Endothelial cell of umbilical vein (primary cell): ENCODE data around the gene DUS1L. TPM values are rescaled to one million over a fixed set of nuclear protein-coding genes. Genes with fewer than 3 reads are reported as not detected.

ENCODE experiments used
- BruUV-seq: library from RNA; stranded (reverse); fragments of 400-500 nt; replicated peaks from 2 replicates; lab custom pipeline; 2021; lab: Mats Ljungman, UMichigan
- CTCF ChIA-PET: fragments of 300-600, 350-600 bp; sonication (Branson Sonifier 250); formaldehyde crosslinking; loops from one replicate; lab custom pipeline; 2021; ENCODE audit warnings: antibody characterized with exemption, inconsistent platforms; lab: Charles Lee
- POLR2A ChIA-PET: fragments of 300-600, 350-600 bp; sonication (Branson Sonifier 250); formaldehyde crosslinking; loops from one replicate; lab custom pipeline; 2021; ENCODE audit warnings: antibody characterized with exemption, inconsistent platforms; lab: Charles Lee
- DNase-seq: peaks from one replicate; pipeline ENCODE4 v3.0.0-alpha.2; 2011; ENCODE audit warnings: low read depth, low spot score
- FAIRE-seq: peaks from 2 replicates; lab custom pipeline; 2011; peaks lifted over from hg19 to GRCh38; lab: Jason Lieb, UNC
- H2AFZ ChIP-seq: 2 replicates; pipeline ENCODE4 v1.6.0; 2012; ENCODE audit warnings: low read depth, low read length, control low read depth, inconsistent platforms
- H3K27ac ChIP-seq: 2 replicates; pipeline ENCODE4 v1.5.1; 2011; ENCODE audit warnings: low read depth, mild to moderate bottlenecking, control low read depth, low read length, moderate library complexity; ENCODE audit not compliant: insufficient read depth
- H3K27me3 ChIP-seq, 2 experiments: 2 replicates each; pipeline versions ENCODE4 v1.6.0 to v1.6.1; 2011; ENCODE audit warnings: low read length in 2 of 2, mixed read lengths in 1 of 2; ENCODE audit not compliant: control insufficient read depth in 2 of 2, insufficient read depth in 2 of 2
- H3K36me3 ChIP-seq, 2 experiments: 2 replicates in 1 of 2; 3 replicates in 1 of 2; pipeline ENCODE4 v1.5.1; 2011; ENCODE audit warnings: low read length in 2 of 2, mild to moderate bottlenecking in 1 of 2, moderate library complexity in 1 of 2; ENCODE audit not compliant: control insufficient read depth in 2 of 2, insufficient read depth in 2 of 2; ENCODE audit errors: extremely low read depth in 1 of 2
- H3K4me1 ChIP-seq: 3 replicates; pipeline ENCODE4 v1.5.1; 2011; ENCODE audit warnings: mild to moderate bottlenecking, low read length; ENCODE audit not compliant: control insufficient read depth, insufficient read depth; ENCODE audit errors: extremely low read depth
- H3K4me2 ChIP-seq: 2 replicates; pipeline ENCODE4 v1.6.1; 2011; ENCODE audit warnings: low read length, control low read depth, mixed read lengths; ENCODE audit not compliant: insufficient read depth
- H3K4me3 ChIP-seq, 3 experiments: fragments of 200-600 bp in 1 of 3; sonication (generic), shearing (Covaris generic) in 1 of 3; replicated peaks in 1 of 3; 2 replicates each; pipeline ENCODE4 v1.5.1; 2011 to 2016; ENCODE audit warnings: control low read depth in 3 of 3, low read length in 3 of 3, mild to moderate bottlenecking in 2 of 3, inconsistent platforms in 1 of 3, low read depth in 1 of 3, moderate library complexity in 1 of 3; ENCODE audit not compliant: insufficient read depth in 1 of 3
- H3K79me2 ChIP-seq: 2 replicates; pipeline ENCODE4 v1.6.0; 2012; ENCODE audit warnings: low read length, inconsistent platforms; ENCODE audit not compliant: control insufficient read depth, insufficient read depth
- H3K9ac ChIP-seq: replicated peaks from 2 replicates; pipeline ENCODE3; 2011; ENCODE audit warnings: low read length, control low read depth; ENCODE audit not compliant: insufficient read depth; ENCODE audit errors: extremely low read depth
- H3K9me1 ChIP-seq: replicated peaks from 3 replicates; pipeline ENCODE4 v1.6.0; 2011; ENCODE audit warnings: mild to moderate bottlenecking, low read length; ENCODE audit not compliant: control insufficient read depth, insufficient read depth; ENCODE audit errors: extremely low read depth
- H3K9me3 ChIP-seq: replicated peaks from 2 replicates; pipeline ENCODE4 v1.5.1; 2012; ENCODE audit warnings: low read length, inconsistent platforms; ENCODE audit not compliant: control insufficient read depth, insufficient read depth
- H4K20me1 ChIP-seq: replicated peaks from 2 replicates; pipeline ENCODE3; 2011; ENCODE audit warnings: mild to moderate bottlenecking, low read length; ENCODE audit not compliant: control insufficient read depth, insufficient read depth; ENCODE audit errors: extremely low read depth
- EZH2 ChIP-seq: IDR thresholded peaks from 2 replicates; pipeline ENCODE4 v1.6.1; 2012; ENCODE audit warnings: borderline replicate concordance, low read depth, mild to moderate bottlenecking, moderate library complexity, low read length, inconsistent platforms; ENCODE audit not compliant: severe bottlenecking
- FOS ChIP-seq: IDR thresholded peaks from 2 replicates; pipeline ENCODE4 v1.6.1; 2011; ENCODE audit warnings: mild to moderate bottlenecking, low read length, moderate library complexity, borderline replicate concordance; ENCODE audit not compliant: insufficient read depth
- GATA2 ChIP-seq: IDR thresholded peaks from 2 replicates; pipeline ENCODE4 v1.7.0; 2011; ENCODE audit warnings: low read depth, mild to moderate bottlenecking, moderate library complexity, mixed read lengths, low read length; ENCODE audit not compliant: insufficient read length, insufficient read depth
- JUN ChIP-seq: IDR thresholded peaks from 2 replicates; pipeline ENCODE4 v1.6.1; 2011; ENCODE audit warnings: borderline replicate concordance, low read depth; ENCODE audit not compliant: insufficient read length, insufficient read depth
- MYC ChIP-seq: IDR thresholded peaks from one replicate; pipeline ENCODE4 v1.6.1; 2011; ENCODE audit warnings: mild to moderate bottlenecking, low read depth, low read length
- POLR2A ChIP-seq: IDR thresholded peaks from 2 replicates; pipeline ENCODE4 v1.6.1; 2012; ENCODE audit warnings: low read depth, mild to moderate bottlenecking, control low read depth, low read length
- POLR2AphosphoS5 ChIP-seq: IDR thresholded peaks from 2 replicates; pipeline ENCODE4 v1.6.1; 2012; ENCODE audit warnings: low read depth, mild to moderate bottlenecking, control low read depth, low read length, moderate library complexity; ENCODE audit not compliant: insufficient read depth
- dilution Hi-C: fragments of 300-500 bp; cut with MboI; formaldehyde crosslinking; loops from one replicate; pipeline ENCODE4 v1.15.0; 2019; ENCODE audit warnings: low sequenced_read_pairs; ENCODE audit not compliant: extremely low pct_ligation_motif_present
- intact Hi-C: fragments of 100-400 bp; cut with micrococcal nuclease; formaldehyde crosslinking; loops from one replicate; pipeline ENCODE4 v1.10.0; 2022
- polyA plus RNA-seq, 4 experiments: library from polyadenylated mRNA; depleted of rRNA in 3 of 4; stranded (reverse) in 3 of 4; unstranded in 1 of 4; fragments of >200 nt; gene quantifications; 2 replicates each; pipeline versions ENCODE4 v1.2.1 to v1.2.3, GENCODE V29; 2011 to 2012; ENCODE audit warnings: missing spikeins in 1 of 4
- total RNA-seq: library from RNA; stranded (reverse); gene quantifications from 2 replicates; pipeline ENCODE4 v1.2.3, GENCODE V29; 2021
- TF ChIP-seq, protein P1 (sequence below), 2 donors: IDR thresholded peaks; 1 replicate in 1 of 2; 2 replicates in 1 of 2; pipeline ENCODE4 v1.5.1; 2011; ENCODE audit warnings: low read length in 2 of 2, mild to moderate bottlenecking in 2 of 2, moderate library complexity in 2 of 2, control low read depth in 1 of 2, inconsistent platforms in 1 of 2, low read depth in 1 of 2; ENCODE audit not compliant: insufficient read depth in 1 of 2; ENCODE audit errors: extremely low read depth in 1 of 2
- TF ChIP-seq, protein P2 (sequence below): IDR thresholded peaks from 2 replicates; pipeline ENCODE4 v1.6.1; 2011; ENCODE audit not compliant: insufficient read depth, insufficient read length

Gene DUS1L
- total and polyA plus RNA-seq, 2 donors (not counting 3 experiments of a cell fraction or from before 2014, with no cell fraction given), result 60.1 to 92.9 TPM

DNA sequence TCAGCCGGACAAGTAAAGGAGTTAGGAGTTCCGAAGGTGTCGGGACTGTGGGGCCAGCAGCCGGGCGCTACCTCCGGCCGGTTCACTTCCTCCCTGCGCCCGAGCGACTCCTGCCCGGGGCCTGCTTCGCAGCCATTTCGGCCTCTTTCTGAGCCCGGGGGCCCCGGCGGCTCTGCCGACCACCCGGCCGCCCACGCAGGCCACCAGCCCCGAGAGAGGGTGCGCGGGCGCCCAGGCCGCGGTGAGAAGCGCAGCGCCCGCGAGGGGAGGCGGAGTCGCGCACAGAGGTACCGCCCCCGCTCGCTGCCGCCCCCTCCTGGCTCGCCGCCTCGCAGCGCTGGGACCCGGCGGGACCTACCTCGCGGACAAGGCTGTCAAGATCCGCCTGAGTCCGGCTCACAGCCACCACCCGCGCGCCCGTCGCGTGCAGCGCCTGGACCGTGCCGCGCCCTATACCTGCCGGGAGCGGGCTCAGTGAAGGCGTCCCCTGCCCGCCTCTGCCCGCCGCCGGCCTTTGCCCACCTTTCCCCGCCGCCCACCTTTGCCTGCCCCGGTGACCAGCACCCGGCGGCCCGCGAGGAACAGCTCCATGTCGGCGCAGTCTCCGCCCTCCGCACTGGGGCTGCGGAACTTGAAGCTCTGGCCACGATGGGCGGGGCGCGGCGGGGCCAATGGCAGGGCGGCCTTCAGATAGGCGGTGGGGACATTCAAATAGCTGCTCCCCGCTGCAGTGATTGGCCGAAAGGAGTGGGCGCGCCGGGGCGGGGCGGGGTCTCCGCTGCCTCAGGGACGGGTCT is 28.3 kb downstream of the DUS1L start, which contains the start of gene DCXR:
TSS of gene DCXR (minus strand) at position 606 of the 797 bp plus-strand sequence. CDS start at position 591, 15 bp downstream.
- peak within 1 kb of the TSS; percentile 67 for H3K4me2 ChIP-seq
- TF ChIP-seq JUN (no peak), GATA2 (no peak), MYC (no peak), EZH2 (no peak), FOS (no peak), POLR2AphosphoS5 (peak; percentile 71), POLR2A (peak; percentile 80)
- TF ChIP-seq, protein P1, sequence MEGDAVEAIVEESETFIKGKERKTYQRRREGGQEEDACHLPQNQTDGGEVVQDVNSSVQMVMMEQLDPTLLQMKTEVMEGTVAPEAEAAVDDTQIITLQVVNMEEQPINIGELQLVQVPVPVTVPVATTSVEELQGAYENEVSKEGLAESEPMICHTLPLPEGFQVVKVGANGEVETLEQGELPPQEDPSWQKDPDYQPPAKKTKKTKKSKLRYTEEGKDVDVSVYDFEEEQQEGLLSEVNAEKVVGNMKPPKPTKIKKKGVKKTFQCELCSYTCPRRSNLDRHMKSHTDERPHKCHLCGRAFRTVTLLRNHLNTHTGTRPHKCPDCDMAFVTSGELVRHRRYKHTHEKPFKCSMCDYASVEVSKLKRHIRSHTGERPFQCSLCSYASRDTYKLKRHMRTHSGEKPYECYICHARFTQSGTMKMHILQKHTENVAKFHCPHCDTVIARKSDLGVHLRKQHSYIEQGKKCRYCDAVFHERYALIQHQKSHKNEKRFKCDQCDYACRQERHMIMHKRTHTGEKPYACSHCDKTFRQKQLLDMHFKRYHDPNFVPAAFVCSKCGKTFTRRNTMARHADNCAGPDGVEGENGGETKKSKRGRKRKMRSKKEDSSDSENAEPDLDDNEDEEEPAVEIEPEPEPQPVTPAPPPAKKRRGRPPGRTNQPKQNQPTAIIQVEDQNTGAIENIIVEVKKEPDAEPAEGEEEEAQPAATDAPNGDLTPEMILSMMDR (IDR thresholded peaks at IDR 0.05; ENCODE audit: extremely low read depth in 1 of 2, insufficient read depth in 1 of 2, low read depth in 1 of 2, low read length in 2 of 2), result peak; percentile 87 to 92
- TF ChIP-seq, protein P2, sequence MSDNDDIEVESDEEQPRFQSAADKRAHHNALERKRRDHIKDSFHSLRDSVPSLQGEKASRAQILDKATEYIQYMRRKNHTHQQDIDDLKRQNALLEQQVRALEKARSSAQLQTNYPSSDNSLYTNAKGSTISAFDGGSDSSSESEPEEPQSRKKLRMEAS, result peak; percentile 24
- H3K27me3 ChIP-seq, result no peaks in the 10 kb centered on the region
- dilution Hi-C loops, result no loop called here
- CTCF ChIA-PET, result interaction anchor here (0.6 to 1.5 kb wide), 21 partner anchors 8 to 312 kb away, joined by 3 to 19 read pairs (median 5); partner anchors contain the start of genes CENPX, FASN, GPS1 and LRRC45
- peaks cover 4% of the 10 kb centered on the region for H3K79me2 ChIP-seq
- no peaks in the 10 kb centered on the region for H3K36me3 ChIP-seq
- H3K4me1 ChIP-seq, result peaks cover 9% of the 10 kb centered on the region
- POLR2A ChIA-PET, result interaction anchor here (1.1 kb wide), 1 partner anchor 117 kb away, joined by 3 read pairs; no protein-coding TSS in a partner anchor
- DNase-seq, result peak; percentile 97
- H3K9me1 ChIP-seq, result no peaks in the 10 kb centered on the region
- H3K9me3 ChIP-seq, result no peaks in the 10 kb centered on the region
- H3K27ac ChIP-seq, result peak within 1 kb of the TSS; percentile 36
- H4K20me1 ChIP-seq, result no peaks in the 10 kb centered on the region
- intact Hi-C loops, result loop anchor here (1.0 to 10.0 kb wide), 4 partner anchors 14 to 378 kb away; partner anchors contain the start of genes HEXD, LRRC45 and OGFOD3
- H3K4me3 ChIP-seq, result peak within 1 kb of the TSS; percentile 58 to 71 (median 69)
- BruUV-seq, result no TSS peak
- peak within 1 kb of the TSS; percentile 78 for H3K9ac ChIP-seq
- FAIRE-seq, result peak; percentile 99
- peak within 1 kb of the TSS; percentile 87 for H2AFZ ChIP-seq
